SK-N-SH (cell line): ENCODE data around the gene PBOV1.

Experiments used
- EP300 ChIP-seq, 2 experiments: IDR thresholded peaks; 2 replicates each; pipeline versions ENCODE4 v1.4.0 to v1.6.1; 2012; ENCODE audit warnings: borderline replicate concordance in 1 of 2, low read depth in 1 of 2, low read length in 1 of 2
- POLR2AphosphoS5 ChIP-seq: IDR thresholded peaks from 2 replicates; pipeline ENCODE4 v1.6.1; 2012; ENCODE audit warnings: low read depth, low read length
- RFX5 ChIP-seq: IDR thresholded peaks from 2 replicates; pipeline ENCODE4 v1.6.1; 2012; ENCODE audit warnings: mild to moderate bottlenecking, improper control_type of control experiment, low read length

DNA sequence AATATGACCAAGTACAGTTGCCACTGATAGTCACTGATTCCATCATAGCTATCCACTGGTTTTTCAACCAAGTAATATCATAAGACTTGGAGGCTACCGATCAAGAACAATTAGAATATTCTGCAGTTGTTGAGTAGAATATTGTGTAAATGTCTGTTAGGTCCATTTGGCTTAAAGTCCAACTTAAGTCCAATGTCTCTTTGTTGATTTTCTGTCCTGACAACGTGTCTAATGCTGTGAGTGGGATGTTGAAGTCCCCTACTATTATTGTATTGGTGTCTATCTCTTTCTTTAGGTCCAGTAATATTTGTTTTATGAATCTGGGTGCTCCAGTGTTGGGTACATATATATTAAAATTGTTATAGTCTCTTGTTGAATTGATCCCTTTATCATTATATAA is 42.7 kb downstream of the PBOV1 start:
- TF ChIP-seq POLR2AphosphoS5 (no peak), EP300 (IDR thresholded peaks at IDR 0.05; ENCODE audit: borderline replicate concordance in 1 of 2, low read depth in 1 of 2, low read length in 1 of 2) (no peak), RFX5 (no peak)
